NCI-H2196 treated with DMSO at 0.1 percent for 48 hours (cell line): ENCODE measurements around the gene CUL2.
A peak's percentile ranks its signal among the peaks of the same experiment; 100 is the strongest.
"Not testable (repeated sequence)": the region's sequence is repeated elsewhere in the genome, so short reads cannot be mapped to it uniquely, and the experiment has no call there.

Experiments
- DNase-seq: peaks from one replicate; lab custom pipeline; 2025; ENCODE audit not compliant: unreplicated experiment; lab: John Stamatoyannopoulos, UW

CUL2 gene

GRCh38 chr10:35020481-35020880 is 69.7 kb downstream of the CUL2 start:
- DNase-seq: no peak

GRCh38 chr10:35019041-35020024 is 70.8 kb downstream of the CUL2 start:
- no peak for DNase-seq

GRCh38 chr10:35017608-35018007 is 72.5 kb downstream of the CUL2 start:
- no peak for DNase-seq

GRCh38 chr10:35015843-35016408 is 74.2 kb downstream of the CUL2 start:
- no peak for DNase-seq

GRCh38 chr10:35012781-35013180 is 77.4 kb downstream of the CUL2 start:
- DNase-seq: no peak

GRCh38 chr10:35011771-35012191 is 78.4 kb downstream of the CUL2 start:
- DNase-seq: no peak

- no peak for DNase-seq
These were observed 82.3 kb downstream of the CUL2 start for GRCh38 chr10:35007858-35008301.

GRCh38 chr10:35006836-35007235 is 83.3 kb downstream of the CUL2 start:
- DNase-seq: no peak

- DNase-seq: no peak
These were observed 84.3 kb downstream of the CUL2 start for GRCh38 chr10:35005868-35006267.

GRCh38 chr10:35004651-35005050 is 85.5 kb downstream of the CUL2 start:
- DNase-seq: no peak

- DNase-seq: no peak
These were observed 86.2 kb downstream of the CUL2 start for GRCh38 chr10:35003906-35004305.

GRCh38 chr10:35000936-35001335 is 89.2 kb downstream of the CUL2 start:
- no peak for DNase-seq

- no peak for DNase-seq
These were observed 90.6 kb downstream of the CUL2 start for GRCh38 chr10:34999532-34999931.

GRCh38 chr10:34998940-34999339 is 91.2 kb downstream of the CUL2 start:
- no peak for DNase-seq

GRCh38 chr10:34996843-34997242 is 93.3 kb downstream of the CUL2 start:
- DNase-seq: no peak

GRCh38 chr10:34995925-34996324 is 94.2 kb downstream of the CUL2 start:
- DNase-seq: no peak

- DNase-seq: peak; percentile 29
These were observed 95.5 kb downstream of the CUL2 start for GRCh38 chr10:34994565-34995142.

- DNase-seq: no peak
These were observed 96.4 kb downstream of the CUL2 start for GRCh38 chr10:34993782-34994181.

GRCh38 chr10:34991117-34991516 is 99.0 kb downstream of the CUL2 start:
- not testable (repeated sequence) for DNase-seq

GRCh38 chr10:34988397-34989067 is 101.6 kb downstream of the CUL2 start:
- no peak for DNase-seq

GRCh38 chr10:34985823-34986222 is 104.3 kb downstream of the CUL2 start:
- no peak for DNase-seq
